Cortex of kidney (tissue), 1 donor: ENCODE data around the gene KCNMA1.

Experiments
- DNase-seq: peaks from one replicate; lab custom pipeline; 2025; lab: John Stamatoyannopoulos, UW

The KCNMA1 gene

GRCh38 chr10:77111611-77112550 is 525.7 kb downstream of the KCNMA1 start:
- no peak for DNase-seq

DNA sequence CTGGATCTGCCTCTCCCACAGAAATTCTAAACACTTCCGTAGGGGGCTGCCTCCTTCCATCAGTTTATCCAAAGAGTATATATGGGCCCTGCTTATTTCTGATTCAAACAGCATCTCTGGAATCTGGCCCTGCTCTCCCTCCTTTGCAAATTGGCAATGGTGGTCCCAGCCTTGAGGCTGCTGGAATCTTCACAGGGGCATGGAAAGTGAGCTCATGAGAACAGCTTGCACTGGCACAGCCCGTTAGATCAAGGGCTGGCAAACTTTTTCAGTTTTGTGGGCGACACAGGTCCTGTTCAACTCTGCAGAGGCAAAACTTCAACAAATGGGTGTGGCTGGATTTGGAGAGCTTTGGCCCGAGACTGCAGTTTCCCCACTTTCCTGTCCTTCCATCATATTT is 526.9 kb downstream of the KCNMA1 start:
- no peak for DNase-seq

GRCh38 chr10:77109351-77109994 is 528.1 kb downstream of the KCNMA1 start:
- DNase-seq, result no peak

- no peak for DNase-seq
These were observed 530.9 kb downstream of the KCNMA1 start for GRCh38 chr10:77106676-77107075.

GRCh38 chr10:77105761-77106221 is 531.8 kb downstream of the KCNMA1 start:
- DNase-seq, result no peak

DNA sequence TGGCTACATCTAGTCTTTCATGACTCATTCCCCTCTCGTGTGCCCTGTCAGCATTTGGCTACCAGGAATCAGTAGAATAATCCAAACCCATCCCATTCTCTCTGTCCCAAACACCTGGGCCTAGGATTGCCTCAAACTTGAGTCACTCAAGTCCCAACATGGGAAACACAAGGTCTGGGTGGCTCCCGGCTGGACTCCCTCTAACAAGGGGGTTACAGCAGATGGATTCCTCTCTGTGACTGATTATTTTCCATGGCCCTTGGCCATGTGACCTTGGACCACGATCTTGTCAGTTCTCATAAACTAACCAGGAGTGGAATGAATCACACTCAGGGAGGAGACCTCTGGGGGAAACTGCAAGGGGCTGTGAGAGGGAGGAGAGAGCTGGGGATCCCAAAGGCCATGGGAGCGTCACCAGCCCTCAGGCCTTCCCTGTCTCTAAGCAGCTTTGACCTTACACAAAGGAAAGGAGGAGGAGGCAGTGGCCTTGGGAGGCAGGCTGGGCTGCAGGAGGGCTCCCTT is 533.1 kb downstream of the KCNMA1 start:
- no peak for DNase-seq

- DNase-seq, result no peak
These were observed 534.4 kb downstream of the KCNMA1 start for GRCh38 chr10:77103213-77103612.

GRCh38 chr10:77101341-77101740 is 536.3 kb downstream of the KCNMA1 start:
- DNase-seq, result no peak

DNA sequence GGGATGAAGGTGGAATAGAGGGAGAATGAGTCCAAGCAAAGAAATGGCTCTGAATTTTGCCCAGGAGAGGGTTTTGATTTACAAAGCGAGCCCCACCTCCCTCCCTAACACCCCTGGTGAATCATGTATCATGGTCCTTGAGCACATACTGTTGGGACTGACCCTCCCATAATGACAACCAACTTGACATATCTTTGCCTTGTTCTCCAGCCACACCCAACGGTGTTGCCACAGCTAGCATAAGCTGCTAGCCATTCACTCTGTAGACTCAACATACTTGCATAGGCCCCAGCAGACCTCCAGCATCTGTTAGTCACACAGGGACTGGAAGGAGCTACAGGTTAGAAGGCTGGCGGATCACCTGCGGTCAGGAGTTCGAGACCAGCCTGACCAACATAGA is 538.5 kb downstream of the KCNMA1 start:
- no peak for DNase-seq

- no peak for DNase-seq
These were observed 540.0 kb downstream of the KCNMA1 start for GRCh38 chr10:77097625-77098024.

- DNase-seq, result no peak
These were observed 544.5 kb downstream of the KCNMA1 start for GRCh38 chr10:77093126-77093525.

- DNase-seq, result no peak
These were observed 545.9 kb downstream of the KCNMA1 start for GRCh38 chr10:77091597-77092165.

GRCh38 chr10:77090381-77091356 is 546.9 kb downstream of the KCNMA1 start:
- DNase-seq, result no peak

GRCh38 chr10:77087366-77087765 is 550.2 kb downstream of the KCNMA1 start:
- DNase-seq, result no peak

GRCh38 chr10:77086081-77086480 is 551.5 kb downstream of the KCNMA1 start:
- no peak for DNase-seq

DNA sequence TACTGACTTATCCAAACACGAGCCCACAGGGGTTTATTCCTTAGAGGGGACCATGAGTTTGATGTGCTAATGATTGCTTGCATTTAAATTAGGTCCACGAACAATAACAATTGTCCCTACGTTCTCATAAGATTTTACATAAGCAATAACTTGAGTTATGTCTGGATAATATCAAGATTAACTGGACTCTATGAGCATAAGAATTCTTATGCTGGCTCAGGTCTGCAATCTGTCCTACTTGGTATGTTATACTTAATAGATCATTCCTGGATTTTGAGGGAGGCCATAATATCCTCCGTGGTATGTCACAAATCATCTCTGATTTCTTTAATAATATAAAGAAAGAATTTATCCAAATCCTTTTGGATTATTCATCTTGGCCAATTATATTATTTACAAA is 552.3 kb downstream of the KCNMA1 start:
- no peak for DNase-seq

- no peak for DNase-seq
These were observed 553.0 kb downstream of the KCNMA1 start for GRCh38 chr10:77084431-77085144.

DNA sequence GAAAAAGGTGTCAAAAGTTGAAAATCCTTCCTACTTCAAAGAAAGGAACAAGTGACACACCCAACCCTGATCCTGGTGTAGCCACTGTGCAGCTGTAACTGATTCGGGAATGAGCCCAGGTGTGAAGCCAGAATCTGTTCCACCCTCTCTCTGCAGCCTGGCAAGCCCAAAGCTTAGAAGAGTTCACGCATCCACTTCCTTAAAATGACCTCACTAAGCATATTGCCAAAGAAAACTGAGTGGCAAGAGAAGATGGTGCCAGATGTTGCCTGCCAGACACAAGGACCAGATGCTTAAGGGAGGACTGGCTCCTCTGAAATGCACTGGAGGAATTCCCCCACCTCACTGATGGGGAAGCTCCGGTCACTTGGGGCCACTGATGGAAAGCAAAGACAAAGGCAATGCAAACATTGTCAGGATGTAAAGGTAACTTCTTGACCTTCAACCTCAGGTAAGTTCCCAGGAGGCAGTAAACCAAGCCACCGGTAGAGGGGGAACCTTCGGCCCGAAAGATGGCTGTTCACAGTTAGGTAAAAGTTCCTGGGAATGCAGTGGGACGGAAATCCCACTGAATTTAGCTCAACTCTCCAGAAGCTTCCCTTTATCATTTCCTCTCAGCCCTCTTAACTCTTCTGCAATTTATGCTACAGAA is 554.9 kb downstream of the KCNMA1 start:
- DNase-seq, result no peak

DNA sequence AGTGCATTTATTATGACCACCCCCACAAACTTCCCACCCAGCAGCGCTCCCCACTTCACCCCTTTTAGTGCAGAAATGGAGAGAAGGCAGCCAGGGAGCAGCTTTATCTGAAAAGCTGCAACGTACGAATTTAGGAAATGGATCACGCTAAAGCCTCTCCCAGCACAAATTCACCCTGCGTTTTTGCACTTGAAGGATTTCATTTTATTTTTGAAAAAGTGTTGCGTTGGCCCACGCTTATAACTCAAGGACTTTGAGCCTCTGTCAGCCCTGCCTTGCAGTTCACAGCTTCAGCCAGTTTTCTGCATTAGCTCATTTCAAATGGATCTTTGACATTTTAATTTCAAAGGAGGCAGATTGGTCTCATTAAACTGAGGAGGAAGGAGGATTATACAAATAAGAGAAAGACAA is 556.1 kb downstream of the KCNMA1 start:
- DNase-seq, result no peak

GRCh38 chr10:77080361-77081027 is 557.1 kb downstream of the KCNMA1 start:
- DNase-seq, result no peak
